ENCODE data around the gene GPC6. TPM values are rescaled to one million over a fixed set of nuclear protein-coding genes. Genes with fewer than 3 reads are reported as not detected.

The GPC6 gene
- total RNA-seq, 6 donors from 2014 or later, result 1.3 to 7.3 (median 3.4) TPM

- no peak for ATAC-seq (ENCODE audit: low FRiP score in 2 of 2)
- Histone ChIP-seq H3K36me3 (no peaks in the 10 kb centered on the region), H3K4me1 (no peaks in the 10 kb centered on the region), H3K4me3 (no peak overlapping the region), H3K9me3 (no peaks in the 10 kb centered on the region), H3K27me3 (no peaks in the 10 kb centered on the region), H3K27ac (no peak overlapping the region)
- DNase-seq, result no peak
- no peak for TF ChIP-seq POLR2AphosphoS5 (IDR thresholded peaks at IDR 0.05)
- no peak for TF ChIP-seq CTCF (IDR thresholded peaks at IDR 0.05)
- no peak for TF ChIP-seq EP300 (IDR thresholded peaks at IDR 0.05)
- no peak for TF ChIP-seq POLR2A (IDR thresholded peaks at IDR 0.05)
- WGBS, 2 donors, result 95 to 98% methylated on average over 2 of the region's 2 CpGs
Measured at GRCh38 chr13:93957371-93957770, 730.8 kb downstream of the GPC6 start.

- TF ChIP-seq POLR2A (IDR thresholded peaks at IDR 0.05), result no peak
- no peak for TF ChIP-seq EP300 (IDR thresholded peaks at IDR 0.05)
- TF ChIP-seq CTCF (IDR thresholded peaks at IDR 0.05), result no peak
- TF ChIP-seq POLR2AphosphoS5 (IDR thresholded peaks at IDR 0.05), result no peak
- ATAC-seq (ENCODE audit: low FRiP score in 2 of 2) (no peak), DNase-seq (no peak)
- 76 to 83% methylated on average over 10 of the region's 10 CpGs for WGBS, 2 donors
- H3K27ac ChIP-seq, result no peak overlapping the region
- no peak overlapping the region for H3K4me3 ChIP-seq
- H3K4me1 ChIP-seq, result no peaks in the 10 kb centered on the region
- no peaks in the 10 kb centered on the region for H3K36me3 ChIP-seq
- H3K27me3 ChIP-seq, result no peaks in the 10 kb centered on the region
- H3K9me3 ChIP-seq, result no peaks in the 10 kb centered on the region
Measured at GRCh38 chr13:93959796-93960533, 733.4 kb downstream of the GPC6 start.

- TF ChIP-seq EP300 (IDR thresholded peaks at IDR 0.05) (no peak), POLR2AphosphoS5 (IDR thresholded peaks at IDR 0.05) (no peak), POLR2A (IDR thresholded peaks at IDR 0.05) (no peak), CTCF (IDR thresholded peaks at IDR 0.05) (no peak)
- H3K4me1 ChIP-seq, result no peaks in the 10 kb centered on the region
- no peaks in the 10 kb centered on the region for H3K36me3 ChIP-seq
- H3K4me3 ChIP-seq, result no peak overlapping the region
- H3K27ac ChIP-seq, result no peak overlapping the region
- ATAC-seq (ENCODE audit: low FRiP score in 2 of 2) (no peak), DNase-seq (no peak)
- no peaks in the 10 kb centered on the region for H3K27me3 ChIP-seq
- 43 to 48% methylated on average over 6 of the region's 6 CpGs for WGBS, 2 donors
- H3K9me3 ChIP-seq, result no peaks in the 10 kb centered on the region
Measured at GRCh38 chr13:93963266-93964145, 736.9 kb downstream of the GPC6 start.

GRCh38 chr13:93964146-93964512 lies 737.5 kb downstream of the GPC6 start:
- H3K27ac ChIP-seq, result no peak overlapping the region
- TF ChIP-seq EP300 (IDR thresholded peaks at IDR 0.05), result no peak
- TF ChIP-seq POLR2A (IDR thresholded peaks at IDR 0.05), result no peak
- no peak for TF ChIP-seq POLR2AphosphoS5 (IDR thresholded peaks at IDR 0.05)
- no peak for TF ChIP-seq CTCF (IDR thresholded peaks at IDR 0.05)
- no peaks in the 10 kb centered on the region for H3K36me3 ChIP-seq
- no peak overlapping the region for H3K4me3 ChIP-seq
- 76 to 78% methylated on average over 2 of the region's 2 CpGs for WGBS, 2 donors
- no peaks in the 10 kb centered on the region for H3K4me1 ChIP-seq
- no peaks in the 10 kb centered on the region for H3K9me3 ChIP-seq
- no peak for ATAC-seq (ENCODE audit: low FRiP score in 2 of 2)
- DNase-seq, result no peak
- no peaks in the 10 kb centered on the region for H3K27me3 ChIP-seq
